Central memory CD8-positive, alpha-beta T cell (primary cell): Measurements from ENCODE around the gene SOCS2.

Experiments used
- ATAC-seq: fragments of 150-1000 bp; cut with Tn5 transposase; replicated peaks from 2 replicates; pipeline ENCODE4 v1.10.0; 2022; ENCODE audit warnings: mild to moderate bottlenecking, moderate FRiP score, moderate number of reproducible peaks; ENCODE audit not compliant: poor library complexity, severe bottlenecking; ENCODE audit errors: extremely low read depth
- DNase-seq, 2 donors: peaks; one replicate each; pipeline ENCODE4 v3.0.0; 2021; ENCODE audit warnings: low spot score in 2 of 2
- H3K27ac Mint-ChIP-seq: one replicate; pipeline ENCODE4 v1.8.0; 2022; ENCODE audit warnings: low read depth, mild to moderate bottlenecking, moderate library complexity, mixed read lengths
- H3K27me3 Mint-ChIP-seq: one replicate; pipeline ENCODE4 v1.8.0; 2022; ENCODE audit warnings: mixed read lengths
- H3K36me3 Mint-ChIP-seq: one replicate; pipeline ENCODE4 v1.8.0; 2022; ENCODE audit warnings: mild to moderate bottlenecking, moderate library complexity, mixed read lengths; ENCODE audit not compliant: insufficient read depth
- H3K4me1 Mint-ChIP-seq: one replicate; pipeline ENCODE4 v1.8.0; 2022; ENCODE audit warnings: mixed read lengths
- H3K4me3 Mint-ChIP-seq: one replicate; pipeline ENCODE4 v1.8.0; 2022; ENCODE audit warnings: mild to moderate bottlenecking, moderate library complexity, mixed read lengths
- H3K9me3 Mint-ChIP-seq: one replicate; pipeline ENCODE4 v1.8.0; 2022; ENCODE audit warnings: mixed read lengths

Gene SOCS2

DNA sequence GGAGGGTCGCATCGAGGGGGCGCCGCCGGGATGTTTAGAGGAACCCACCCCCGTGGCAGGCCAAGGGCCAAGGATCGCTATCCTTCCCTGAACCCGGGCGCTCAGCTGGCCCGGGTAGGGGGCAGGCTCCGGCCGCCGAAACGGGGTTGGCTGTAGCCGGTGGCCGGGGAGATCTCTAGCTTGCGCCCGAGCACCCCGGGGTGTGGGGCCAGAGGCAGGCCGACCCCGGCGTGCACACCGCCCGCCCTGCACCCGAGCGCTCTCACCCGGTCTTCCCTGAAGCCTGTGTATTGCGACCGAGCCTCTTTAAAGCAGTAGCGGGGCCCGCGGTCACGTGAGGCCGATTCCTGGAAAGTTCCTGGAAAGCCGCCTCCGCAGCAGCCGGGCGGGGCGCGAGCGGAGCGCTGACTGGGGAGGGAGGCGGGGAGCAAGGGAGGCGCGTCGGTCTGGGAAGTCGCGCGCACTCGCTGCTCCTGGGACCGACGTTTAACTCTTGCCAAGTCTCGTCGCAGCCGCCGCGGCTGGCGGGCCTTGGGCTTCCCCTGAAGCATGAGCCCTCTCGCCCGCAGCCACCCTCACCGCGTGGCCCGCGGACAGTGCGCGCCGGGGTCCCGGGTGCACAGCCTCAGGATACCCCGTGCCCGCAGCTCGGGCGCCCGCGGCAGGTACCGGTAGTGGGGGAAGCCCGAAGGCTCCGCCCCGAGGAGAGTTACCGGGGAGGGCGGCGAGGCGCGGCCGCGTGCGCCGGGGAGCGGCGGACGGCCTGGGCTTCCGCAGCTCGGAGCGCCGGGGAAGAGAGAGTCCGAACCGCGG lies 1.7 kb upstream of the SOCS2 start:
- DNase-seq (peak; percentile 51 to 62), ATAC-seq (peak; percentile 47)
- Mint-ChIP-seq H3K27ac (peak overlapping the region; percentile 46), H3K4me1 (peaks cover 33% of the 10 kb centered on the region), H3K9me3 (no peaks in the 10 kb centered on the region), H3K36me3 (peaks cover 17% of the 10 kb centered on the region), H3K4me3 (peak overlapping the region; percentile 86), H3K27me3 (peaks cover 11% of the 10 kb centered on the region)

DNA sequence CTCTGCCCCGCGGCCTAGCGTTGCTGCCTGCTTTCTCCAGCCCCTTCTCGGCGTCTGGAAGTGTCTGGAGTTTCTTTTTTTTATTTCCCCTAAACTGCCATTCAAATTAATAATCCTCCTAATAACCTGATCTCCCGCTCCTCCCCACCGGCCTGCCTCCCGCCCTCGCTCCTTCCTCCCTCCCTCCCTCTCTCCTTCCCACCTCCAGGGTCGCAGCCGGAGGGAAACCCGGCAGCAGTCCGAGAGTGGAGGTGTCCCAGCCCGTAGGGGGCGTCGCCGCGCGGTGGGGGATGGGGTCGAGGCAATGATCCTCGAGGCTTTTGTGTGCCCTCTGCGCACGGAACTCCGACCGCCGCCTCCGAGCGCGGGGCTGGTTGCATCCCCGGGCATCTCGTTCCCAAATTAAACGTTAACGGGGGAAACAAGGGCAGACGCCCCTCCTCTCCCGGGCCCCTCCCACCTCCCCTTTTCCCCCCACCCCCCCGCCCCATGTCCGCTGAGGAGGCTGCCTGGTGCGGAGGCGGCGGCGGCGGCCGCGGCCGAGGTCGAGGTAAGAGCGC lies 1.0 kb upstream of the SOCS2 start:
- no peak overlapping the region for H3K27ac Mint-ChIP-seq
- DNase-seq, result peak in 1 of 2 donors; percentile 38
- no peaks in the 10 kb centered on the region for H3K9me3 Mint-ChIP-seq
- H3K36me3 Mint-ChIP-seq, result peaks cover 17% of the 10 kb centered on the region
- peaks cover 33% of the 10 kb centered on the region for H3K4me1 Mint-ChIP-seq
- peak overlapping the region; percentile 86 for H3K4me3 Mint-ChIP-seq
- H3K27me3 Mint-ChIP-seq, result peaks cover 11% of the 10 kb centered on the region
- ATAC-seq, result no peak

DNA sequence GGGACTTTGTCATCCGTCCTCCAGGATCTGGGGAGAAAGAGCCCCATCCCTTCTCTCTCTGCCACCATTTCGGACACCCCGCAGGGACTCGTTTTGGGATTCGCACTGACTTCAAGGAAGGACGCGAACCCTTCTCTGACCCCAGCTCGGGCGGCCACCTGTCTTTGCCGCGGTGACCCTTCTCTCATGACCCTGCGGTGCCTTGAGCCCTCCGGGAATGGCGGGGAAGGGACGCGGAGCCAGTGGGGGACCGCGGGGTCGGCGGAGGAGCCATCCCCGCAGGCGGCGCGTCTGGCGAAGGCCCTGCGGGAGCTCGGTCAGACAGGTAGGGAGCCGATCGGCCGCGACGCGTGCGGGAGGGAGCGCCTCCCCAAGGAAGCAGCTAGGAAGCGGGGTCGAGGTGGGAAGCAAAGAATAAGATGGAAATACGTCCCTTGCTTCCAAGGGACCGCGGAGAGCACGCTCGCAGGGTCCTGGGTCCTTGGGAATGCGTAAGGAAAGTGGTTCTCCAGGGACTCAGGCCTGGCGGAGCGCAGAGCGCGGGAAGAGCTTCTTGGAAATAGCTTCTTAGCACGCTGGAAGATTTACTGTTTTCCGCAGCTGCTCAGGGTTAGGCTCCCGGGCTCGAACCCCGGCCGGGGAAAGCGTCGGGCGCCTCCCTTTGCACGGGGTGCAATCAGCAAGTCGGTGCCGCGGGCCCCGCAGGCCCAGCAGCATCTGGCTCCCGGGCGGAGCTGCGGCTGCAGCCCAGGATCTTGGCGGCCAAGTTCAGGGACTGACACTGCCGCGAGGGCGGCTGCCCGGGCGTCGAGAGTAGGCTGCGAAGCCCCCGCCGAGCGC lies 457 bp downstream of the SOCS2 start:
- Mint-ChIP-seq H3K36me3 (peaks cover 19% of the 10 kb centered on the region), H3K27ac (peak overlapping the region; percentile 85), H3K27me3 (peaks cover 11% of the 10 kb centered on the region), H3K4me1 (peaks cover 30% of the 10 kb centered on the region), H3K9me3 (no peaks in the 10 kb centered on the region), H3K4me3 (peak overlapping the region; percentile 96)
- no peak for ATAC-seq
- no peak for DNase-seq

DNA sequence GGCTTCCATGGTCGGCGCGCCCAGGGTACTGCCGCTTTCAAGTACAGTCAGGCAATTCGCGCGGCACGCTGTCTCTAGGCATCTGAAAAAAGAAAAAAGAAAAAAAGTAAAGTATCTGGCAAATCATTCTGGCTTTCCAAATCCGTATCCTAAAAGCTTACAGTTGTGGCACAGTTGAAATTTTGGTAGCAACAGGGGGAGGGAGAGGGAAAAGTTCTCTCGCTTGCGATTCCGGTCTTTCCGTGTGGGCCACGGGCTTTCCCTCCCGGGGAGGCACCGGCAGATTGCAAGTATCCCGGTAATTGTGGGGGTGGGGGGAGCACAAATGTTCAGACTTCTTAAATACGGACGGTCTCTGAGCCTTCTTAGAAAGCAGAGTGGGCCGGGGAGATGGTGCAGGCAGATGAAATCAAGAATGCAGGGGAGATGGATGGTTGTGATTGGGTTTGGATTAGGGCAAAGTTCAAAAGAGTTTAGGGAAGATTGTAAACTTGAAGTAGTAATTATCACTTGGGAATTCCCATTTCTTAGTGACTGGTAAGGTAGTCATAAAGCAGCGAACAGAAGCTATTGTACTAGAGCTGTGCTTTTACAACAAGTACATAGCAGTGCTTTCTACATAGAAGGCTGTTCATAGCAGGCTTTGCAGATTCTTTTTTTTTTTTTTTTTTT lies 1.2 kb downstream of the SOCS2 start:
- DNase-seq (no peak), ATAC-seq (no peak)
- Mint-ChIP-seq H3K4me3 (peak overlapping the region; percentile 96), H3K36me3 (peaks cover 17% of the 10 kb centered on the region), H3K27me3 (peaks cover 11% of the 10 kb centered on the region), H3K9me3 (no peaks in the 10 kb centered on the region), H3K4me1 (peaks cover 26% of the 10 kb centered on the region), H3K27ac (no peak overlapping the region)

DNA sequence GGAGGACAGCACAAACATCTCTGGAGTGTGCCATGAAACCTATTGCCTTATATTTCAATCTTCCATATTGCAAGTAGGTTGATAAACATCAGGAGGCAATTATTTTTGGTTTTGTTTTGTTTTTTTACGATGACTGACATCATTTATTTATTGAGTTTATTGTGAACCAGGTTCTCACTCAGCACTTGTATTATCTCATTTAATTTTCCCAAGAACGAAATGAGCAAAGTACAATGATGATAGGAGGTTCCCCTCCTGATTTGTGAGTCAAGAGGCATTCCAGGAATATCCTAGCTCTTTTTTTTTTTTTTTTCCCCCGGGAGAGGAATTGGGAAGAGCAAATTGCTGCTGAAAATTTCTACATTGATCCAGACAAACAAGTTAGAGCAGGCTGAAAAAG lies 4.7 kb downstream of the SOCS2 start:
- peaks cover 15% of the 10 kb centered on the region for H3K36me3 Mint-ChIP-seq
- ATAC-seq (no peak), DNase-seq (no peak)
- H3K4me1 Mint-ChIP-seq, result peaks cover 24% of the 10 kb centered on the region
- H3K27me3 Mint-ChIP-seq, result peaks cover 8% of the 10 kb centered on the region
- no peak overlapping the region for H3K27ac Mint-ChIP-seq
- H3K4me3 Mint-ChIP-seq, result no peak overlapping the region
- H3K9me3 Mint-ChIP-seq, result no peaks in the 10 kb centered on the region

DNA sequence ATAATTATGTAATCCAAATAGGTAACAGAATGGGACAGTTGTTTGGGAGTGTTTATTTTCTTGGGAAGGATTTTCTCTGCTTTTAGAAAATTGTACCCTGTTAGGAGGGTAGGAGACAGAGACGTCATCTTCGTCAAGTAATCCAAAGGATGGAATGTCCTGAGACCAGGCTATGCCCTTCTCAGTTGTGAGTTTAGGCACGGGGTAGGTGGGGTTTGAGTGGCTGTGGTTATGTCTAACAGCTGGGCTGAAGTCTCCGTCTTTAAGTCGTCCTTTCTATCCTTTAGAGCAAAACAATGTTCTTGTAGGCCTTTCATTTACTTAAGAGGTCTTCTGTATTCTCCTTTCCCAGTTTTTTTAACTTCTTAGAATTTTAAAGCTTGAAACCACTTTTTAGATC lies 5.7 kb downstream of the SOCS2 start:
- Mint-ChIP-seq H3K36me3 (peaks cover 10% of the 10 kb centered on the region), H3K27ac (no peak overlapping the region)
- no peak for ATAC-seq

DNA sequence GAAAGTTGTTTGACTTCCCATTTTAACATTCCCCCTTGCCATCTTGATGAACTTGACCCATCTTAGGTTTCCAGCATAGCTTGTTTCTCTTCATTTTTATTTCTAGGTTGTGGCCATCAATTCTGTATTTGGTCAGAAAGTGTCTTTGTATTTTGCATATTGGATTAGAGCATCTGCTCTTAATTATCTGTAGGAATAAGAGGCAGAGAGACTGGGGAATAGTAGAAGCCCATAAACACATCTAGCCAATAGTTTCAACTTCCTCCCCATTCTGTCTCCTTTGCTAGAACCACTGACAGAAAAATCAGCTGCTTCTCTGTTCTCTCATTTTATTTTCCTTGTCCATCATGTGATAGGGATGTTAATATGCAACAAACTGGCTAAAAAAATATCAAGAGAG lies 8.2 kb downstream of the SOCS2 start:
- Mint-ChIP-seq H3K27me3 (no peaks in the 10 kb centered on the region), H3K9me3 (no peaks in the 10 kb centered on the region), H3K4me1 (no peaks in the 10 kb centered on the region), H3K36me3 (peaks cover 4% of the 10 kb centered on the region), H3K4me3 (no peak overlapping the region), H3K27ac (no peak overlapping the region)
- ATAC-seq, result no peak
- DNase-seq, result no peak

More for the DNA sequence above, 5.7 kb downstream of the SOCS2 start:
- H3K27me3 Mint-ChIP-seq, result no peaks in the 10 kb centered on the region
- H3K4me1 Mint-ChIP-seq, result peaks cover 14% of the 10 kb centered on the region
- no peak overlapping the region for H3K4me3 Mint-ChIP-seq
- H3K9me3 Mint-ChIP-seq, result no peaks in the 10 kb centered on the region
- DNase-seq, result no peak

DNA sequence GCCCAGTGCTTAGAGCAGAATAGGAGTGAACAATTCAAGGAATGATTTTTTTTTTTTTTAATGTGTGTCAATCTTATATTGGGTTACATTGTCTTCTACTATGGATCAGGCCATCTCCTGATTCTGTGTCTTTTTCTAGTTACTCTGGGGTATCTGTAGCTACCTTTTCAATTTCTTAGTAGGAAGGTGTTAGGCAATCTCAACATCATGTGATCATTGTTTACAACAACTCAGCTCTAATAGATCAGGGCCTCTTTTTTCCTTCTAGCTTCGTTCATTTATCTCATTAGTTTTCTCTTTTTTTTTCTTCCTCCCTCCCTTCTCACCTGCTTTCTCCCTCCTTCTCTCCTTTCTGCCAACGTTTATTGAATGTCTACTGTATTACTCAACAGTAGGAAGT lies 8.9 kb downstream of the SOCS2 start:
- Mint-ChIP-seq H3K4me1 (no peaks in the 10 kb centered on the region), H3K27ac (no peak overlapping the region), H3K9me3 (no peaks in the 10 kb centered on the region), H3K27me3 (no peaks in the 10 kb centered on the region), H3K4me3 (no peak overlapping the region), H3K36me3 (peaks cover 4% of the 10 kb centered on the region)
- ATAC-seq, result no peak
- no peak for DNase-seq

DNA sequence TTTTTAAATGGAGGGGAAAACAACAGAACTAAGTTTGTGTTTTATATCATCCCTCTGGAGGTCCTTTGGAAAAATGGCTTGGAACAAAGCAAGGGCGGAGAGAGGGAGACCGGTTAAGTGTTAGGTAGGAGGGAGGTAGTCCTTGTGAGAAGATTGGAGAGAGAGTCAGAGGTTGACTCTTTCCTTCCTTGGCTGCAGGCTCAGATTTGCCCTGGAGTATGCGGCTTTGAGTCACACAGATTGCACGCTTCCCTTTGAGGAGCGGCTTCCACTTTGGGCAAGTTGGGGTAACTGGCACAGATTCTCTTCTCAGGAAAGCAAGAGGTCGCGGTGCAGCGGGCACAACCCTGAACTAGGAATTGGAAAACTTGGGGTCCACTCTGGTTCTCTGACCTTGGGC lies 9.9 kb downstream of the SOCS2 start:
- DNase-seq (no peak), ATAC-seq (no peak)
- Mint-ChIP-seq H3K36me3 (peaks cover 2% of the 10 kb centered on the region), H3K4me3 (no peak overlapping the region), H3K9me3 (no peaks in the 10 kb centered on the region), H3K4me1 (no peaks in the 10 kb centered on the region), H3K27me3 (no peaks in the 10 kb centered on the region), H3K27ac (no peak overlapping the region)

DNA sequence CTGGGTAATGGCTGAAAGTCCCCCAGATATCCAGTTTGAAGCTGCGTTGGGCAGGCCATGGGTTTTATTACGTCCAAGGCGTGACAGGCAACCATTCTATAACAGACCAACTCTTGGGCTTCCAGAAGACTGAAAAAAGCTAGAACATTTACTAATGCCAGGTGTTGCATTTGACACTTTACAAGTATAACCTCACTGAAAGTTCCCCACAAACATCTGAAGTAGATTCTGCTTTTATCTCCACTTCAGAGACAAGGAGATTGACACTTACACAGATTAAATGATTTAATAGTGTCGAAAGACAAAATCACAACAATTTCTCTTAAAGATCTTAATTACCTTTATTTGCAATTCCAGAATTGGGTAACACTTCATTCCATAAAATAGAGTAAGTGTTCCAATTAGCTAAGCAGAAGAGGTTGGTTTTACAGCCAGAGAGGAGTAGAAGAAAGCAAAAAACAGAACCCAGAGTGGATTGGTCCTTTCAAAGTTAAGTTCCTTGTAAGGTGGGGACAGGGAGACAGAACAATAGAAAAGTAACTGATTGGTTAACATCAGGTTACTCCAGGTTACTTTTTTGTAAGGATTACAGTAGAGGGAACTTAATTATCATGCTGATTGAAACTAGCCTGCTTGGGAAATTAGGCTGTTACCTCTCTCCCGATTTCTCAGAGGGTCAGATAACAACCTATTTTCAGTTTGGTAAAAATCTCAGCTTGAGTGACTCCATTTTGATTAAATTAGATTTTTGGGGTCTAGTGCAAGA lies 11.3 kb downstream of the SOCS2 start:
- Mint-ChIP-seq H3K4me1 (no peaks in the 10 kb centered on the region), H3K36me3 (peaks cover 2% of the 10 kb centered on the region), H3K4me3 (no peak overlapping the region), H3K27me3 (no peaks in the 10 kb centered on the region), H3K27ac (no peak overlapping the region), H3K9me3 (no peaks in the 10 kb centered on the region)
- DNase-seq, result no peak
- ATAC-seq, result no peak

DNA sequence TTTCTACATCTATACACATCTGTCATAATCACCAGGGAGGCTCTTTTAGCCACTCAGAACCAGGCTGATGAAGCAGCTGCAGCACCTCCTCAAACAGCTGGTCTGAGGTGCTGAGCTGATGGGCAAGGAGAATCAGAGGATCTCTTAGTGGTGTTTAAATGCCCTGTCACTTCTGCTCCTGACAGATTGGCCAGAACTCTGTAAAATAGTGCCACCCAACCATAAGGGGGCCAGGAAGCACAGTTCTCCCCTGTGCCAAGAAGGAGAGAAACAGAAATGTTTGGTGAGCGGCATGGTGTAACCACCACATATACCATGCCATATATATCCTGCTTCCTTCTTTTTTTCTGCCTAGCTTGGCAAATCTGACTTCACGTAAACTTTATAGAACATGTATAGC lies 12.8 kb downstream of the SOCS2 start:
- peaks cover 2% of the 10 kb centered on the region for H3K36me3 Mint-ChIP-seq
- H3K9me3 Mint-ChIP-seq, result no peaks in the 10 kb centered on the region
- H3K27ac Mint-ChIP-seq, result no peak overlapping the region
- ATAC-seq (no peak), DNase-seq (no peak)
- H3K4me3 Mint-ChIP-seq, result no peak overlapping the region
- peaks cover 11% of the 10 kb centered on the region for H3K27me3 Mint-ChIP-seq
- no peaks in the 10 kb centered on the region for H3K4me1 Mint-ChIP-seq

DNA sequence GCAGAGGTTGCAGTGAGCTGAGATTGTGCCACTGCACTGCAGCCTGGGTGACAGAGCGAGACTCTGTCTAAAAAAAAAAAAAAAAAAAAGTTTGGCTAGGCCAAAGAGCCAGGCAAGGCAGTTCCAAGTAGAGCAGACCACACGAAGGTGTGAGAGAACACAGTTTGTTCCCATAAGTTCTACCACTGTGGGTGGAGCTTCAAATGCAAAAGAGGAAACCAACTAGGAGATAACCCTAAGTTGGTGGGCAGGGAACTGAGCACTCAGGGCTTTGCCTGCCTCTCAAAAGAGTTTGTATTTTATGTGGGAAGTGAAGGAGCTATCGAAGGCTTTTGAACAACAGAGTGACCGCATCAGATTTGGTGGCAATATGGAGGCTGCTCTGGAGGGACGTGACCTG lies 15.1 kb downstream of the SOCS2 start:
- H3K4me3 Mint-ChIP-seq, result no peak overlapping the region
- H3K27ac Mint-ChIP-seq, result no peak overlapping the region
- H3K36me3 Mint-ChIP-seq, result peaks cover 1% of the 10 kb centered on the region
- DNase-seq, result no peak
- peaks cover 35% of the 10 kb centered on the region for H3K27me3 Mint-ChIP-seq
- no peaks in the 10 kb centered on the region for H3K9me3 Mint-ChIP-seq
- peaks cover 15% of the 10 kb centered on the region for H3K4me1 Mint-ChIP-seq
- no peak for ATAC-seq
